Small intestine (tissue), 7 donors: Measurements from ENCODE around the gene TBX2. TPM values are rescaled to one million over a fixed set of nuclear protein-coding genes. Genes with fewer than 3 reads are reported as not detected.
A peak's percentile ranks its signal among the peaks of the same experiment; 100 is the strongest.

Source experiments
- DNase-seq, 2 donors: peaks; one replicate each; pipeline versions ENCODE4 v3.0.0 to v3.0.0-alpha.2; 2013
- FAIRE-seq: peaks from 2 replicates; lab custom pipeline; 2012; peaks lifted over from hg19 to GRCh38; lab: Jason Lieb, UNC
- H3K27ac ChIP-seq, 3 donors: one replicate each; pipeline ENCODE4 v1.5.1; 2013; ENCODE audit warnings: low read length in 2 of 3, mild to moderate bottlenecking in 2 of 3, control low read depth in 1 of 3, inconsistent platforms in 1 of 3, low read depth in 1 of 3, moderate library complexity in 1 of 3
- H3K27me3 ChIP-seq, 3 donors: one replicate each; pipeline ENCODE4 v1.6.1; 2013; ENCODE audit warnings: low read length in 3 of 3, inconsistent platforms in 1 of 3; ENCODE audit not compliant: control insufficient read depth in 3 of 3, insufficient read depth in 3 of 3
- H3K36me3 ChIP-seq, 3 donors: one replicate each; pipeline ENCODE4 v1.6.1; 2013; ENCODE audit warnings: low read length in 3 of 3, inconsistent platforms in 1 of 3, low read depth in 1 of 3, mild to moderate bottlenecking in 1 of 3, moderate library complexity in 1 of 3; ENCODE audit not compliant: control insufficient read depth in 3 of 3, insufficient read depth in 2 of 3
- H3K4me1 ChIP-seq, 3 donors: one replicate each; pipeline ENCODE4 v1.6.1; 2013; ENCODE audit warnings: low read length in 2 of 3, inconsistent platforms in 1 of 3, low read depth in 1 of 3, mild to moderate bottlenecking in 1 of 3, moderate library complexity in 1 of 3; ENCODE audit not compliant: control insufficient read depth in 3 of 3, insufficient read depth in 2 of 3
- H3K4me3 ChIP-seq, 3 donors: one replicate each; pipeline ENCODE4 v1.5.1; 2013; ENCODE audit warnings: low read length in 3 of 3, control low read depth in 1 of 3, inconsistent platforms in 1 of 3, low read depth in 1 of 3, mild to moderate bottlenecking in 1 of 3, moderate library complexity in 1 of 3
- H3K9me3 ChIP-seq, 2 donors: one replicate each; pipeline ENCODE4 v1.6.1; 2013; ENCODE audit warnings: low read depth in 1 of 2, low read length in 1 of 2; ENCODE audit not compliant: control insufficient read depth in 2 of 2, insufficient read depth in 1 of 2
- WGBS, 3 donors: extraction: QIAGEN DNeasy Blood & Tissue Kit; methylation state at CpG; one replicate each; pipeline ENCODE4 v1.1.7; 2013; 5-methylcytosine and 5-hydroxymethylcytosine counted together
- polyA plus RNA-seq, 4 donors: library from polyadenylated mRNA; stranded (reverse) in 3 of 4; unstranded in 1 of 4; fragments of 200-250 nt in 3 of 4; fragments of 120-200 nt in 1 of 4; gene quantifications; one replicate each; pipeline versions ENCODE4 v1.2.1 to v1.2.3, GENCODE V29; 2013
- donor health status: healthy with polysubstance abuse.
- donor health status: control.
- donor health status: control.
- donor health status: Bipolar disorder and iron deficiency.
- donor health status: healthy.

Gene TBX2
- polyA plus RNA-seq, 4 donors, result 0.45 to 9.6 (median 6.9) TPM

- H3K4me3 ChIP-seq, result no peak overlapping the region
- peaks cover 0 to 3% of the 10 kb centered on the region in 2 donors for H3K9me3 ChIP-seq
- no peaks in the 10 kb centered on the region for H3K36me3 ChIP-seq
- no peak overlapping the region for H3K27ac ChIP-seq
- DNase-seq (no peak), FAIRE-seq (no peak)
- peaks cover 0 to 21% (median 0%) of the 10 kb centered on the region in 3 donors for H3K4me1 ChIP-seq
- 90 to 94% (median 92%) methylated on average over 6 of the region's 6 CpGs for WGBS, 3 donors
- peaks cover 2 to 62% (median 4%) of the 10 kb centered on the region in 3 donors for H3K27me3 ChIP-seq
Observed at GRCh38 chr17:61415374-61416210, 15.9 kb downstream of the TBX2 start.

- H3K27ac ChIP-seq, result no peak overlapping the region
- H3K4me3 ChIP-seq, result no peak overlapping the region
- DNase-seq (no peak), FAIRE-seq (no peak)
- H3K27me3 ChIP-seq, result peaks cover 2 to 62% (median 2%) of the 10 kb centered on the region in 3 donors
- H3K36me3 ChIP-seq, result no peaks in the 10 kb centered on the region
- H3K4me1 ChIP-seq, result peaks cover 0 to 18% (median 0%) of the 10 kb centered on the region in 3 donors
- 88 to 89% (median 88%) methylated on average over 6 of the region's 6 CpGs for WGBS, 3 donors
- H3K9me3 ChIP-seq, result peaks cover 0 to 3% of the 10 kb centered on the region in 2 donors
Observed at GRCh38 chr17:61416211-61416539, 16.5 kb downstream of the TBX2 start.

- H3K36me3 ChIP-seq, result no peaks in the 10 kb centered on the region
- no peak for FAIRE-seq
- peak overlapping the region in 1 of 3 donors; percentile 24 for H3K27ac ChIP-seq
- H3K4me3 ChIP-seq, result no peak overlapping the region
- H3K9me3 ChIP-seq, result no peaks in the 10 kb centered on the region
- H3K4me1 ChIP-seq, result peaks cover 0 to 12% (median 0%) of the 10 kb centered on the region in 3 donors
- peak; percentile 54 to 79 for DNase-seq
- 21 to 29% (median 23%) methylated on average over 39 to 43 of the region's 43 CpGs for WGBS, 3 donors
- peaks cover 2 to 61% (median 2%) of the 10 kb centered on the region in 3 donors for H3K27me3 ChIP-seq
Observed at GRCh38 chr17:61416540-61417363, 17.1 kb downstream of the TBX2 start.

- H3K36me3 ChIP-seq, result no peaks in the 10 kb centered on the region
- DNase-seq, result no peak
- no peak overlapping the region for H3K27ac ChIP-seq
- H3K27me3 ChIP-seq, result peaks cover 2 to 47% (median 2%) of the 10 kb centered on the region in 3 donors
- H3K9me3 ChIP-seq, result no peaks in the 10 kb centered on the region
- no peak overlapping the region for H3K4me3 ChIP-seq
- H3K4me1 ChIP-seq, result peaks cover 0 to 7% (median 0%) of the 10 kb centered on the region in 3 donors
- WGBS, 3 donors, result 78 to 88% (median 80%) methylated on average over 2 of the region's 2 CpGs
- FAIRE-seq, result no peak
Observed at GRCh38 chr17:61418449-61418848, 18.8 kb downstream of the TBX2 start.

GRCh38 chr17:61419496-61420046 lies 19.9 kb downstream of the TBX2 start:
- FAIRE-seq (no peak), DNase-seq (no peak)
- WGBS, 3 donors, result 80 to 85% (median 82%) methylated on average over 8 of the region's 8 CpGs
- no peaks in the 10 kb centered on the region for H3K9me3 ChIP-seq
- no peak overlapping the region for H3K27ac ChIP-seq
- H3K36me3 ChIP-seq, result no peaks in the 10 kb centered on the region
- no peak overlapping the region for H3K4me3 ChIP-seq
- H3K4me1 ChIP-seq, result peaks cover 0 to 7% (median 0%) of the 10 kb centered on the region in 3 donors
- H3K27me3 ChIP-seq, result peaks cover 2 to 38% (median 6%) of the 10 kb centered on the region in 3 donors

GRCh38 chr17:61420052-61420451 lies 20.4 kb downstream of the TBX2 start:
- Histone ChIP-seq H3K4me1 (peaks cover 0 to 7% (median 0%) of the 10 kb centered on the region in 3 donors), H3K27ac (no peak overlapping the region), H3K36me3 (no peaks in the 10 kb centered on the region), H3K27me3 (peaks cover 3 to 35% (median 10%) of the 10 kb centered on the region in 3 donors), H3K9me3 (no peaks in the 10 kb centered on the region), H3K4me3 (no peak overlapping the region)
- DNase-seq, result no peak
- 58 to 82% (median 70%) methylated on average over 4 of the region's 4 CpGs for WGBS, 3 donors
- no peak for FAIRE-seq

GRCh38 chr17:61420745-61421398 lies 21.2 kb downstream of the TBX2 start:
- FAIRE-seq (no peak), DNase-seq (no peak)
- Histone ChIP-seq H3K4me3 (no peak overlapping the region), H3K27me3 (peaks cover 6 to 27% (median 10%) of the 10 kb centered on the region in 3 donors), H3K27ac (no peak overlapping the region), H3K36me3 (no peaks in the 10 kb centered on the region), H3K4me1 (peaks cover 0 to 7% (median 0%) of the 10 kb centered on the region in 3 donors), H3K9me3 (no peaks in the 10 kb centered on the region)
- WGBS, 3 donors, result 83 to 88% (median 85%) methylated on average over 4 of the region's 4 CpGs
